ENCODE data around the gene A1BG.

GRCh38 chr19:58372311-58373133 is 19.2 kb upstream of the A1BG start:
- TF ChIP-seq CTCF (IDR thresholded peaks at IDR 0.05; ENCODE audit: insufficient read depth, low read length, poor library complexity, severe bottlenecking), result no peak
- no peak for TF ChIP-seq EZH2phosphoT487 (conservative IDR thresholded peaks at IDR 0.05; ENCODE audit: low read length)

Data from SU-DHL-6 (cell line).